ENCODE data around the gene ACKR3. TPM values are rescaled to one million over a fixed set of nuclear protein-coding genes. Genes with fewer than 3 reads are reported as not detected.

The ACKR3 gene
- total and polyA plus RNA-seq, 9 donors, result 4.6 to 22.7 (median 7.9) TPM

- 88 to 92% (median 89%) methylated on average over 10 of the region's 10 CpGs for WGBS, 3 donors
- Histone ChIP-seq H3K9me3 (no peaks in the 10 kb centered on the region), H3K4me1 (ENCODE audit: insufficient read depth) (peaks cover 1% of the 10 kb centered on the region), H3K4me3 (no peak overlapping the region), H3K36me3 (no peaks in the 10 kb centered on the region), H3K27me3 (no peaks in the 10 kb centered on the region), H3K27ac (no peak overlapping the region)
- intact Hi-C loops (cut with DNase I), result no loop called here
- TF ChIP-seq CTCF (IDR thresholded peaks at IDR 0.05), result no peak
- no peak for TF ChIP-seq POLR2A (IDR thresholded peaks at IDR 0.05)
- no peak for TF ChIP-seq EP300 (IDR thresholded peaks at IDR 0.05)
- DNase-seq, result no peak
Observed at GRCh38 chr2:236625156-236625690, 55.6 kb downstream of the ACKR3 start.

DNA sequence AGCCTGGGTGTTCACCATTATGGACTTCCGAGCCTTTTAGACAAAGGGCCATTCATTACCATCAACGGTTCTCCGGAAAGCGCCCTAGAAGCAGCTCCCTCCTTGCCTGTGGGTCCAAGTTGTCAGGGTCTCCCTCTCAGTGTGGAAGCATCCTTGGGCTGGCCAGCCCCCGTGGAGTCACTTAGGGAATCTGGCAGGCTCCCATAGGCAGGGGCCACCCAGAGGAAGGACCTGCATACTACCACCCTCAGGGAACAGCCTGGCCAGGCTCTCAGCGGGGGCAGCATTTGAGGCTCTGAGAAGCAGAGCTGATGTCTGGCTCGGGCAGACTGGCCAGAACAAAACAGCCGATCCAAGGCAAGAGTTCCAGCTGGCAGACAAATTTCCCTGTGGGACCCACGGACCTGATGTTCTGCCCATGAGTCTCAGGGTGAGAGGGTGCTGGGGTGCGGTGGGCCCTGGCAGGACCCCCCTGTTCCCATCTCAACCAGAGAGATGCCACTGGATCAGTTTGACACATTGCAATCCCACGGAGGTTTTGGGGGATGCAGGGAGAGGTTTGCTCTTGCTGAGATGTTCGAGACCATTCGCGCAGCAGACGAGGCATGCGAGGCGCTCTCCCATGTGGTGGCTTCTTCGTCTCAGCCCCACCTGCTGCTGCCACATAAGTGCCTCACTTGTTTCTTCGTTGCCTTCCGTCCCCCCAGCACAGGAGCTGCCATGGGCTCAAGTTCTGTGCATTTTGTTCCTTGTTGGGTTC, 56.9 kb downstream of the ACKR3 start:
- no peak overlapping the region for H3K4me3 ChIP-seq
- no peaks in the 10 kb centered on the region for H3K27me3 ChIP-seq
- intact Hi-C loops (cut with DNase I), result no loop called here
- no peaks in the 10 kb centered on the region for H3K36me3 ChIP-seq
- H3K4me1 ChIP-seq (ENCODE audit: insufficient read depth), result peaks cover 6% of the 10 kb centered on the region
- no peaks in the 10 kb centered on the region for H3K9me3 ChIP-seq
- WGBS, 3 donors, result 87 to 91% (median 91%) methylated on average over 20 of the region's 20 CpGs
- no peak for TF ChIP-seq POLR2A (IDR thresholded peaks at IDR 0.05)
- no peak for TF ChIP-seq EP300 (IDR thresholded peaks at IDR 0.05)
- DNase-seq, result no peak
- H3K27ac ChIP-seq, result no peak overlapping the region

- no peak for DNase-seq
- TF ChIP-seq POLR2A (IDR thresholded peaks at IDR 0.05) (no peak), EP300 (IDR thresholded peaks at IDR 0.05) (no peak), CTCF (IDR thresholded peaks at IDR 0.05) (no peak)
- H3K27ac ChIP-seq, result no peak overlapping the region
- no peaks in the 10 kb centered on the region for H3K36me3 ChIP-seq
- intact Hi-C loops (cut with DNase I), result no loop called here
- no peaks in the 10 kb centered on the region for H3K9me3 ChIP-seq
- H3K4me3 ChIP-seq, result no peak overlapping the region
- H3K27me3 ChIP-seq, result no peaks in the 10 kb centered on the region
- 94 to 96% (median 95%) methylated on average over 11 of the region's 11 CpGs for WGBS, 3 donors
- peaks cover 6% of the 10 kb centered on the region for H3K4me1 ChIP-seq (ENCODE audit: insufficient read depth)
Observed at GRCh38 chr2:236627193-236627592, 57.6 kb downstream of the ACKR3 start.

- no peaks in the 10 kb centered on the region for H3K36me3 ChIP-seq
- peaks cover 6% of the 10 kb centered on the region for H3K4me1 ChIP-seq (ENCODE audit: insufficient read depth)
- no peak overlapping the region for H3K27ac ChIP-seq
- TF ChIP-seq CTCF (IDR thresholded peaks at IDR 0.05) (no peak), POLR2A (IDR thresholded peaks at IDR 0.05) (no peak), EP300 (IDR thresholded peaks at IDR 0.05) (no peak)
- H3K9me3 ChIP-seq, result no peaks in the 10 kb centered on the region
- intact Hi-C loops (cut with DNase I), result no loop called here
- no peak for DNase-seq
- 90 to 99% (median 97%) methylated on average over 6 of the region's 6 CpGs for WGBS, 3 donors
- no peaks in the 10 kb centered on the region for H3K27me3 ChIP-seq
- H3K4me3 ChIP-seq, result no peak overlapping the region
Observed at GRCh38 chr2:236627841-236628240, 58.2 kb downstream of the ACKR3 start.

- no peak for TF ChIP-seq POLR2A (IDR thresholded peaks at IDR 0.05)
- TF ChIP-seq EP300 (IDR thresholded peaks at IDR 0.05), result no peak
- no peak for TF ChIP-seq CTCF (IDR thresholded peaks at IDR 0.05)
- no peak overlapping the region for H3K4me3 ChIP-seq
- H3K36me3 ChIP-seq, result no peaks in the 10 kb centered on the region
- no peak for DNase-seq
- intact Hi-C loops (cut with DNase I), result no loop called here
- H3K9me3 ChIP-seq, result no peaks in the 10 kb centered on the region
- H3K4me1 ChIP-seq (ENCODE audit: insufficient read depth), result peaks cover 6% of the 10 kb centered on the region
- H3K27me3 ChIP-seq, result no peaks in the 10 kb centered on the region
- no peak overlapping the region for H3K27ac ChIP-seq
- 93 to 98% (median 96%) methylated on average over 15 of the region's 15 CpGs for WGBS, 3 donors
Observed at GRCh38 chr2:236628256-236628901, 58.8 kb downstream of the ACKR3 start.

Measured in ovary (tissue), 9 donors.